ENCODE results near the gene SEL1L. TPM values are rescaled to one million over a fixed set of nuclear protein-coding genes. Genes with fewer than 3 reads are reported as not detected.

Gene SEL1L
- 69.9 to 74.7 TPM (median 71.5 TPM) in 3 replicates for total RNA-seq

DNA sequence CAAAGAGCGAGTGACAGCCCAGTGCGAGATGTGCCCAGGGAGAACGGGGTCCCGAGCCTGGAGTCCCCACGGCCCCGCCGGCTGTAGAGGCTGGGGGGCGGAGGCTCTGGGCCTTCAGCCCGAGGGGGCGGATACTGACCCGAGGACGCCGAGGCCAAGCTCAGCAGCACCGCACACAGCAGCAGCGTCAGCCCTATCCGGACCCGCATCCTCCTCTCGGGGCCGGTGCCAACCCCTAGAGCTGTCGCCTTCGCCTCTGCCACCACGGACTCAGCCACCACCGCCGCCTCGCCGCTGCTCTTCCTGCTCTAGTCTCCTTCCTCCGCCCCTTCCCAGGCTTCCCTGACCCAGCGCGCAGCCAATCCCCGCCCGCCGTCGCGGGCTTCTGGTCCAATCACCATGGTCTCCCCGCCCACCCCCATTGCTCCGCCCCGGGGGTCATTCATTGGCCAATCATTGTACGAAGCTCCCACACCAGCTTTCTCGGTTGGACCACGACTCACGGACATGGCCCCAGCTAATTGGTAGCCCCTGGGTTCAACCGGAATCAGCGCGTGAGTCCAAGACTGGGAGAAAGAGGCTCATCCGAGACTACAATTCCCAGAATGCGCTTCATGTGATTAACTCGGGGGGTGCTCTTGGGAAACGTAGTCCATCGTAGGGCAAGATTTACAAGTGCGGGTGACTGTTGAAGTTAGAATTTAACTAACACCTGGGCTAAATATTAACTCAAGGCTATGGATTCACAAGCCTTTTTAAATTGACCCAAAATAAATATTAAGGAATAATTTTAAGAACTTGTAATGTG, at the start of gene SEL1L:
Gene SEL1L, minus strand, starts transcription at position 318 of the 808 bp plus-strand sequence. Its CDS starts 109 bp downstream, at position 209.
- Mint-ChIP-seq H3K4me1 (peaks cover 18% of the 10 kb centered on the region), H3K4me3 (peak within 1 kb of the TSS; percentile 96), H3K27ac (peak within 1 kb of the TSS; percentile 91), H3K36me3 (no peaks in the 10 kb centered on the region), H3K27me3 (ENCODE audit: low read depth) (no peaks in the 10 kb centered on the region), H3K9me3 (peaks cover 15% of the 10 kb centered on the region)
- TF ChIP-seq, protein P1, sequence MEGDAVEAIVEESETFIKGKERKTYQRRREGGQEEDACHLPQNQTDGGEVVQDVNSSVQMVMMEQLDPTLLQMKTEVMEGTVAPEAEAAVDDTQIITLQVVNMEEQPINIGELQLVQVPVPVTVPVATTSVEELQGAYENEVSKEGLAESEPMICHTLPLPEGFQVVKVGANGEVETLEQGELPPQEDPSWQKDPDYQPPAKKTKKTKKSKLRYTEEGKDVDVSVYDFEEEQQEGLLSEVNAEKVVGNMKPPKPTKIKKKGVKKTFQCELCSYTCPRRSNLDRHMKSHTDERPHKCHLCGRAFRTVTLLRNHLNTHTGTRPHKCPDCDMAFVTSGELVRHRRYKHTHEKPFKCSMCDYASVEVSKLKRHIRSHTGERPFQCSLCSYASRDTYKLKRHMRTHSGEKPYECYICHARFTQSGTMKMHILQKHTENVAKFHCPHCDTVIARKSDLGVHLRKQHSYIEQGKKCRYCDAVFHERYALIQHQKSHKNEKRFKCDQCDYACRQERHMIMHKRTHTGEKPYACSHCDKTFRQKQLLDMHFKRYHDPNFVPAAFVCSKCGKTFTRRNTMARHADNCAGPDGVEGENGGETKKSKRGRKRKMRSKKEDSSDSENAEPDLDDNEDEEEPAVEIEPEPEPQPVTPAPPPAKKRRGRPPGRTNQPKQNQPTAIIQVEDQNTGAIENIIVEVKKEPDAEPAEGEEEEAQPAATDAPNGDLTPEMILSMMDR (IDR thresholded peaks at IDR 0.05; ENCODE audit: unreplicated experiment): no peak
- DNase-seq (ENCODE audit: low spot score in 2 of 2, unreplicated experiment in 2 of 2): peak; percentile 93 to 99

DNA sequence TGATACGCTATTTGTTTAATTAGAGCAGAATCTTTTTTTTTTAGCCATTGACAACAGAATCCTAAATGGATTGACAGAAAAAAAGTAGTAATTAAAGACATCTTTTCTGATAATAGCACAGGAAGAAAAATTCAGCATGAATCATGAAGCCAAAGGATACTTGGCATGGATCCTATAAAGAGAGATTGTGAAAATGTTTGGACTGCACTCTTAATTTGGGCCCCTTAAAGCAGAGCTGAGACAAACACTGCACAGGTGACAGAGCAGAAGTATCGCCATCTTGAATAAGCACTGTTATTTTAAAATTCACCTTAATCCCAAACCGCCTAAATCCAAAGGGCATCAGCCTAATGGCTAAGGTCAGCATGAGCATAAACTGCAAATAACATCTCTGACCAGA, 48.8 kb upstream of the SEL1L start:
- Mint-ChIP-seq H3K27me3 (ENCODE audit: low read depth) (no peaks in the 10 kb centered on the region), H3K27ac (no peak overlapping the region), H3K4me3 (no peak overlapping the region), H3K4me1 (no peaks in the 10 kb centered on the region), H3K36me3 (no peaks in the 10 kb centered on the region), H3K9me3 (peaks cover 3% of the 10 kb centered on the region)
- TF ChIP-seq, protein P1 (IDR thresholded peaks at IDR 0.05; ENCODE audit: unreplicated experiment): no peak
- DNase-seq (ENCODE audit: low spot score in 2 of 2, unreplicated experiment in 2 of 2): no peak

DNA sequence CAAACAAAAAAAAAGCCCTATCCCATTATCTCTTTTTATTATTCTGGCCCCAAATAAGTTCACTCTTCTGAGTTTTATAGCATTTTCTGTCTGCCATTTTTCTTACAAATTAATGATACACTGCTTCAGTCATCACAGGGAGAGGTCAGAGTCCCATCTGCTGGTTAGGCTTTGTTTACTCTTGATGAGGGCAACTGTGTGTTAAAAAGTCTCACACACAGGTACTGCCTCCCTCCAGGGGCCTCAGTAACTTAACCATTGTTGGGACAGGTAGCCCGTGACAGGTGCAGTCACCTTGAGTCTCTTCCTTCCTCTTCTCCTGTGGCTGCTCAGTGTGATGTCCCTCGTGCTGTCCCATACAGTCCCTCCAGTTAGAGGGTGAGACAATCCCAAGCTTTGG, 45.5 kb upstream of the SEL1L start:
- no peaks in the 10 kb centered on the region for H3K36me3 Mint-ChIP-seq
- H3K4me1 Mint-ChIP-seq: no peaks in the 10 kb centered on the region
- DNase-seq (ENCODE audit: low spot score in 2 of 2, unreplicated experiment in 2 of 2): no peak
- no peaks in the 10 kb centered on the region for H3K9me3 Mint-ChIP-seq
- TF ChIP-seq, protein P1 (IDR thresholded peaks at IDR 0.05; ENCODE audit: unreplicated experiment): no peak
- H3K27ac Mint-ChIP-seq: no peak overlapping the region
- no peak overlapping the region for H3K4me3 Mint-ChIP-seq
- H3K27me3 Mint-ChIP-seq (ENCODE audit: low read depth): peaks cover 11% of the 10 kb centered on the region

DNA sequence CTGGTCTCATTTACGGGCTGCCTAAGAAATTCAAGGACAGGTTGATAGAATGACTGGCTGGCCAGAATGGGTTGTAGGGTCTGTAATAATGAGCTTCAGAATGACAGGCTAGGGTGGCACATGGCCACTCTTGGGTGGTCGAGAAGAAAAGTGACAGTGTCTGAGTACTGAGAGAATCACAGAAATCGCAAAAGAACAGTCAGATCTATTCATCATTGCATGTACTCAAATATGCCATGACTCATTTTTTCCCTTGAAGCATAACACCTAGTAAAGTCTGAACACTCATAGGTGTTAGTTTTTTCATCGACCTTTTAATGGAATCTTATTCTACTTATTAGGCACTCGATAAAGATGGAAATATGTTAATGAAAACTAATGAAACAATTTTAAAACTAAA, 37.8 kb upstream of the SEL1L start:
- TF ChIP-seq, protein P1 (IDR thresholded peaks at IDR 0.05; ENCODE audit: unreplicated experiment): no peak
- no peak for DNase-seq (ENCODE audit: low spot score in 2 of 2, unreplicated experiment in 2 of 2)
- Mint-ChIP-seq H3K4me1 (no peaks in the 10 kb centered on the region), H3K27ac (no peak overlapping the region), H3K27me3 (ENCODE audit: low read depth) (peaks cover 38% of the 10 kb centered on the region), H3K9me3 (no peaks in the 10 kb centered on the region), H3K36me3 (no peaks in the 10 kb centered on the region), H3K4me3 (no peak overlapping the region)

DNA sequence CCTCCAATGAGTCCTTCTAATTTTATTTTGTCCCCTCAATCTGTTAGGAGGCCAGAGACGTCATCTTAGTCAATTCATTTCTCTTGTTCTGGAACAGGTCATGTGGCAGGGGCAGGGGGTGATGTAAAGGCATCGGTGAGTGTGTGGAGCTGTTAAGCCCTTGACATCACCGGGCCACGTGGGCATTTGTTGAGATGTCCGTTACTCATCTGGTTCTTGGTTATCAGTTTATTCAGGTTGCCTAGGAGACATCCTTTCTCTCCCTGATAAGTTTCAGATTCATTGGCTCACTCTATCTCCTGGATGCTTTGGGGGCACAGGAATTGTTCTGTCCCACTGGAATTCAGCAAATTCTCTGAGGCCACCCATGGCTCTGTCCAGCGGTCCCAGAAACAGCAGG, 33.6 kb upstream of the SEL1L start:
- Mint-ChIP-seq H3K4me3 (no peak overlapping the region), H3K9me3 (no peaks in the 10 kb centered on the region), H3K27me3 (ENCODE audit: low read depth) (peaks cover 21% of the 10 kb centered on the region), H3K36me3 (no peaks in the 10 kb centered on the region), H3K4me1 (no peaks in the 10 kb centered on the region), H3K27ac (no peak overlapping the region)
- no peak for DNase-seq (ENCODE audit: low spot score in 2 of 2, unreplicated experiment in 2 of 2)
- TF ChIP-seq, protein P1 (IDR thresholded peaks at IDR 0.05; ENCODE audit: unreplicated experiment): no peak

Measured in mesothelial cell of epicardium (in vitro differentiated cells).